Stomach (tissue), 9 donors: ENCODE results near the gene PSD2. TPM values are rescaled to one million over a fixed set of nuclear protein-coding genes. Genes with fewer than 3 reads are reported as not detected.

Source experiments
- DNase-seq, 2 donors: peaks; one replicate each; pipeline versions ENCODE4 v3.0.0 to v3.0.0-alpha.2; 2013 to 2019
- H3K27ac ChIP-seq, 5 donors: fragments of 200-600 bp in 4 of 5; sonication (generic) in 4 of 5; one replicate each; pipeline ENCODE4 v1.5.1; 2013 to 2019; ENCODE audit warnings: mild to moderate bottlenecking in 1 of 5, moderate library complexity in 1 of 5
- H3K27me3 ChIP-seq, 3 donors: fragments of 200-600 bp; sonication (generic); one replicate each; pipeline ENCODE4 v1.5.1; 2017 to 2019; ENCODE audit warnings: mixed run types in 1 of 3
- H3K36me3 ChIP-seq, 4 donors: fragments of 200-600 bp; sonication (generic); 1 replicate in 3 of 4; 2 replicates in 1 of 4; pipeline ENCODE4 v1.5.1; 2016 to 2019
- H3K4me1 ChIP-seq, 4 donors: fragments of 200-600 bp; sonication (generic); one replicate each; pipeline ENCODE4 v1.5.1; 2016 to 2019
- H3K4me3 ChIP-seq, 4 donors: fragments of 200-600 bp; sonication (generic) in 3 of 4; one replicate each; pipeline ENCODE4 v1.5.1; 2016 to 2019; ENCODE audit warnings: mild to moderate bottlenecking in 1 of 4
- H3K9me3 ChIP-seq, 4 donors: fragments of 200-600 bp; sonication (generic); one replicate each; pipeline ENCODE4 v1.5.1; 2016 to 2019
- CTCF ChIP-seq, 7 experiments: fragments of 450-650 bp in 4 of 7; fragments of 200-600 bp in 3 of 7; sonication (generic) in 3 of 7; IDR thresholded peaks; one replicate each; pipeline ENCODE4 v1.5.1; 2016 to 2019; ENCODE audit warnings: antibody characterized with exemption in 7 of 7, control low read depth in 2 of 7, mild to moderate bottlenecking in 1 of 7
- EP300 ChIP-seq: sonication (generic); formaldehyde crosslinking; IDR thresholded peaks from one replicate; pipeline ENCODE4 v1.6.1; 2017; ENCODE audit warnings: antibody characterized with exemption
- POLR2A ChIP-seq, 4 donors: fragments of 450-650 bp; IDR thresholded peaks; one replicate each; pipeline ENCODE4 v1.6.1; 2016; ENCODE audit warnings: antibody characterized with exemption in 4 of 4, control low read depth in 2 of 4, mild to moderate bottlenecking in 1 of 4, moderate library complexity in 1 of 4
- POLR2AphosphoS5 ChIP-seq, 3 donors: sonication (generic); formaldehyde crosslinking; IDR thresholded peaks; one replicate each; pipeline ENCODE4 v1.6.1; 2016; ENCODE audit warnings: antibody characterized with exemption in 3 of 3
- WGBS, 5 donors: extraction: QIAGEN DNeasy Blood & Tissue Kit in 3 of 5; methylation state at CpG; one replicate each; pipeline versions ENCODE4 v1.1.5 to v1.1.7; 2013 to 2018; 5-methylcytosine and 5-hydroxymethylcytosine counted together
- intact Hi-C: fragments of 100-400 bp; cut with DNase I; formaldehyde crosslinking; loops from one replicate; pipeline ENCODE4 v1.15.1; 2023; ENCODE audit warnings: low total_unique reads
- polyA plus RNA-seq, 3 donors: library from polyadenylated mRNA; stranded (reverse); fragments of 200-250 nt; gene quantifications; one replicate each; pipeline ENCODE4 v1.2.3, GENCODE V29; 2013
- total RNA-seq, 5 donors: library from RNA; depleted of rRNA; stranded (reverse); fragments of >200 nt; gene quantifications; one replicate each; pipeline versions ENCODE4 v1.1.0 to v1.2.3, GENCODE V29; 2014 to 2016
- donor health status: healthy with polysubstance abuse.
- donor health status: Bipolar disorder and iron deficiency.
- donor health status: healthy.

Gene PSD2
- total and polyA plus RNA-seq, 8 donors = 0.05 to 0.73 TPM; not detected in 6

DNA sequence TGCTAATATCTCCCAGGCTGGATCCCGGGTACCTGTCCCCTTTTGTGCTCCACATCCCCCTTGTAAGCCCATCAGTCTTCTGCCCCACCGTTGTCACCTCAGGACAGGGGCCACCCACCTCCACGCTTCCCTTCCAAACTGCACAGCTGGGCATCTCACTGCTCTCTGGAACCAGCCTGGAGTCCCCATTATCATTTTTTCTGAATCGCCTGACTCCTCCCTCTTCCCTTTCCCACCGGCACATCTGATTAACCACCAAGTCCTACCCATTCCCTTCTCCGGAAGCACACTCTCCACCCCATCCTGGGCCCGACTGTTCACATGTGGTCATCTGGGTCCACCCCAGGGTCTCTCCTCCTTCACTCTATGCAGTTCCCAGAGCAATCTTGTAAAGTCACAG, 53.9 kb downstream of the PSD2 start:
- WGBS, 5 donors = 72 to 82% (median 77%) methylated on average over 7 of the region's 7 CpGs
- Histone ChIP-seq H3K4me3 (no peak overlapping the region), H3K4me1 (peaks cover 9 to 22% (median 15%) of the 10 kb centered on the region in 4 donors), H3K27ac (peak overlapping the region in 1 of 5 donors; percentile 88), H3K36me3 (peaks cover 0 to 19% (median 0%) of the 10 kb centered on the region in 4 donors), H3K9me3 (no peaks in the 10 kb centered on the region), H3K27me3 (peaks cover 0 to 36% (median 4%) of the 10 kb centered on the region in 3 donors)
- no peak for DNase-seq
- no peak for TF ChIP-seq POLR2AphosphoS5 (IDR thresholded peaks at IDR 0.05)
- no peak for TF ChIP-seq EP300
- TF ChIP-seq CTCF (IDR thresholded peaks at IDR 0.05) = no peak
- TF ChIP-seq POLR2A (IDR thresholded peaks at IDR 0.05) = no peak
- intact Hi-C loops = no loop called here

- Histone ChIP-seq H3K9me3 (no peaks in the 10 kb centered on the region), H3K27me3 (peaks cover 0 to 32% (median 4%) of the 10 kb centered on the region in 3 donors), H3K36me3 (peaks cover 0 to 19% (median 0%) of the 10 kb centered on the region in 4 donors), H3K27ac (peak overlapping the region in 1 of 5 donors; percentile 29), H3K4me3 (no peak overlapping the region), H3K4me1 (peaks cover 9 to 21% (median 15%) of the 10 kb centered on the region in 4 donors)
- peak in 1 of 2 donors; percentile 44 for DNase-seq
- 69 to 83% (median 72%) methylated on average over 2 of the region's 2 CpGs for WGBS, 5 donors
- TF ChIP-seq POLR2A (IDR thresholded peaks at IDR 0.05) (no peak), POLR2AphosphoS5 (IDR thresholded peaks at IDR 0.05) (no peak), EP300 (no peak), CTCF (IDR thresholded peaks at IDR 0.05) (no peak)
- intact Hi-C loops = no loop called here
These were observed 54.3 kb downstream of the PSD2 start for GRCh38 chr5:139849942-139850341.

DNA sequence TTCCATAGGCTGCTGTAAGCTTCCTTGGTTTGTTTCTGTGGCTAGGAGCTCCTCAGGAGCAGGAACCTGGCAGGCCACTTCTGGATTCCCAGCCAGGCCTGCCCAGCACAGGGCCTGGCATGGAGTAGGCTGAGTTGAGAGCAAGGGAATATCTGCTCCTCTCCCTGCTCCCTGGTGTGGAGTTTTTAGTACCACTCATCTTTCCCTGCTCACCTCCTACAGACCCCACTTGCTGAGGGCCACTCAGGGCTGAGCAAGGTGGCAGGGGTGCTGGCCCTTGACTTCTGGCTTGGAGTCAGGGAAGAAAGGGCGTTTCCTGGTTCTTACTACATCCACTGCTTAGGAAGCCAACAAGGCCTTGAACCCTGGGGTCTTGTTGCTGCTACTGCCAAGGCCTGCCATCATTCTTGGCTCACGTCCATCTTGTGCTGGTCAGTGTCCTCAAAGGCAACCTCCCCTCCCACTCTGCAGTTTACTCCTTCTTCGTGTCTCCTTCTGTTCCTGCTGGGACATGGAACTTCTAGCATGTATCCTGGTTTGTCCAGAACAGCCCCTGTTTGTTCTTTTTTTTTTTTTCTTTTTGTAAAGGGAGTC, 54.9 kb downstream of the PSD2 start:
- intact Hi-C loops = no loop called here
- no peak for TF ChIP-seq CTCF (IDR thresholded peaks at IDR 0.05)
- Histone ChIP-seq H3K27ac (peak overlapping the region in 1 of 5 donors; percentile 29), H3K4me1 (peaks cover 9 to 21% (median 15%) of the 10 kb centered on the region in 4 donors), H3K36me3 (peaks cover 0 to 19% (median 0%) of the 10 kb centered on the region in 4 donors), H3K4me3 (no peak overlapping the region), H3K9me3 (no peaks in the 10 kb centered on the region), H3K27me3 (peaks cover 0 to 28% (median 4%) of the 10 kb centered on the region in 3 donors)
- DNase-seq = no peak
- WGBS, 5 donors = 80 to 91% (median 87%) methylated on average over 3 of the region's 3 CpGs

- no peak for TF ChIP-seq POLR2AphosphoS5 (IDR thresholded peaks at IDR 0.05)
- no peak for TF ChIP-seq CTCF (IDR thresholded peaks at IDR 0.05)
- TF ChIP-seq POLR2A (IDR thresholded peaks at IDR 0.05) = no peak
- TF ChIP-seq EP300 = no peak
- H3K4me3 ChIP-seq = no peak overlapping the region
- peaks cover 0 to 19% (median 0%) of the 10 kb centered on the region in 4 donors for H3K36me3 ChIP-seq
- no peak for DNase-seq
- H3K9me3 ChIP-seq = no peaks in the 10 kb centered on the region
- WGBS, 5 donors = 91 to 94% (median 92%) methylated on average over 12 to 19 of the region's 19 CpGs
- H3K4me1 ChIP-seq = peaks cover 9 to 21% (median 15%) of the 10 kb centered on the region in 4 donors
- peaks cover 0 to 19% (median 4%) of the 10 kb centered on the region in 3 donors for H3K27me3 ChIP-seq
- intact Hi-C loops = no loop called here
- H3K27ac ChIP-seq = no peak overlapping the region
These were observed 56.0 kb downstream of the PSD2 start for GRCh38 chr5:139851558-139851957.
